Neural progenitor cell (in vitro differentiated cells): ENCODE data around the gene LYST.

Source experiments
- EZH2phosphoT487 ChIP-seq: fragments of 200-600 bp; sonication (generic); IDR thresholded peaks from 2 replicates; pipeline ENCODE4 v1.6.1; 2017; ENCODE audit warnings: antibody characterized with exemption
- TF ChIP-seq, protein P1 (sequence below): fragments of 200-600 bp; sonication (generic); IDR thresholded peaks from 2 replicates; pipeline ENCODE4 v1.5.1; 2017; ENCODE audit warnings: antibody characterized with exemption, mild to moderate bottlenecking

DNA sequence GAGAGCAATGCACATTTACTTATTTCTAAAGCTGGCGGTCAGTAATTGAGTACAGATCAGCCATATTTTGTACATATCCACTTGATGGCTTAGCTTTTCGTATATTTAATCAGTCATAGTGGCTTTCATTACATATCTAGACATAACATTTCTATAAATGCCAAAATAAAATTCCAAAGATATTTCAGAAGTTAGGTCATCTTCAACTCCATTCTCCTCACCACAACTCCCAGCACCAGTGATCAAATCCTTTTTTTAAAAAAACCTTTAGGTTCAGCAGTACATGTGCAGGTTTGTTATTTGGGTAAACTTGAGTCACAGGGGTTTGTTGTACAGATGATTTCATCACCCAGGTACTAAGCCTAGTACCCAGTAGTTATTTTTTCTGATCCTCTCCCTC is 163.2 kb downstream of the LYST start:
- TF ChIP-seq, protein P1, sequence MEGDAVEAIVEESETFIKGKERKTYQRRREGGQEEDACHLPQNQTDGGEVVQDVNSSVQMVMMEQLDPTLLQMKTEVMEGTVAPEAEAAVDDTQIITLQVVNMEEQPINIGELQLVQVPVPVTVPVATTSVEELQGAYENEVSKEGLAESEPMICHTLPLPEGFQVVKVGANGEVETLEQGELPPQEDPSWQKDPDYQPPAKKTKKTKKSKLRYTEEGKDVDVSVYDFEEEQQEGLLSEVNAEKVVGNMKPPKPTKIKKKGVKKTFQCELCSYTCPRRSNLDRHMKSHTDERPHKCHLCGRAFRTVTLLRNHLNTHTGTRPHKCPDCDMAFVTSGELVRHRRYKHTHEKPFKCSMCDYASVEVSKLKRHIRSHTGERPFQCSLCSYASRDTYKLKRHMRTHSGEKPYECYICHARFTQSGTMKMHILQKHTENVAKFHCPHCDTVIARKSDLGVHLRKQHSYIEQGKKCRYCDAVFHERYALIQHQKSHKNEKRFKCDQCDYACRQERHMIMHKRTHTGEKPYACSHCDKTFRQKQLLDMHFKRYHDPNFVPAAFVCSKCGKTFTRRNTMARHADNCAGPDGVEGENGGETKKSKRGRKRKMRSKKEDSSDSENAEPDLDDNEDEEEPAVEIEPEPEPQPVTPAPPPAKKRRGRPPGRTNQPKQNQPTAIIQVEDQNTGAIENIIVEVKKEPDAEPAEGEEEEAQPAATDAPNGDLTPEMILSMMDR = no peak
- TF ChIP-seq EZH2phosphoT487 = no peak
